Amniotic stem cell (primary cell): ENCODE results near the gene HERC4.
"Not testable (repeated sequence)": the region's sequence is repeated elsewhere in the genome, so short reads cannot be mapped to it uniquely, and the experiment has no call there.

Experiments
- DNase-seq: peaks from one replicate; lab custom pipeline; 2025; lab: John Stamatoyannopoulos, UW

Gene HERC4

GRCh38 chr10:67955614-67956013, 119.5 kb downstream of the HERC4 start:
- DNase-seq: no peak

DNA sequence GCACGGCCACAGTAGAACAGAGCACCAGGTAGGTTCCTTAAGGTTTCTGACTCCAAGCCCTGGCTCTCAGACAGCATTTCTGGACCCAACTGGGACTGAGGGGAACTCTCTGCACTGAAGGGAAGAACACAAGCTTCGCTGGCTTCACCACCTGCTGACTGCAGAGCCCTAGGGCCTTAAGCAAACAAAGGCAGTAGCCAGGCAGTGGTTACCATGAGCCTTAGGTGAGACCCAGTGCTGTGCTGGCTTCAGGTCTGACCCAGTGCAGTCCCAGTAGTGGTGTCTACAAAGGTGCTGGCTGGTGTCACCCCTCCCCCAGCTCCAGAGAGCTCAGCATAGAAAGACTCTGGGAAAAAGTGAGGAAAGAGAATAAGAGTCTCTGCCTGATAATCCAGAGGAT, 131.2 kb downstream of the HERC4 start:
- no peak for DNase-seq

DNA sequence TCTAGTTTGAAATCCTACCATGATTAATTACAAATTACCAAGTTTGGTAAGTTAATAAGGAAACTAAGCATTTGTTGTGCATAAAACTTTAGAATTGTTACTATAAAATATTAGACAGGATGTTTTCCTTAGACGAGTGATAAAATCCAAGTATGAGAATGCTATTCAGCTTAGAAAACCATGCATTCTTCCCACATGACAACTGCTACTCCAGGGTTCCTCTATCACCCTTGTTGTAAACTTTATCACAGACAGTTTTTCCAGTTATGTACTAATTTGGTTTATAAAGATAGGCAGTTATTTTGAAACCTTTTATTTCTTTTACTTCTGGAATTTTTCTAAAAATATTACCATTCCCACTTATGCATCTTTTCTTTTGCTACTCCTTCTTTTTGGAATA, 138.7 kb downstream of the HERC4 start:
- no peak for DNase-seq

DNA sequence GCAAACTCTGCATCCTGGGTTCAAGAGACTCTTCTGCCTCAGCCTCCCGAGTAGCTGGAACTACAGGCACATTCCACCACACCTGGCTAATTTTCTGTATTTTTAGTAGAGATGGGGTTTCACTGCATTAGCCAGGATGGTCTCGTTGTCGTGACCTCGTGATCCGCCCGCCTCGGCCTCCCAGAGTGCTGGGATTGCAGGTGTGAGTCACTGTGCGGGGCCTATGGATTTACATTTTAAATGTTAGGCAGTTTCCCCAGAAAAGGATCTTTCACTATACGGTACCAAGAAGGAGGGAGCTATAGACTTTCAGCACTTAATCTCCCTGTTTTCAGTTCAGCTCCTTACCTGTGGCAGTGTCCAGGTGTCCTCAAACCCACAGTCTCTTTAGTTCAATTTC, 139.9 kb downstream of the HERC4 start:
- DNase-seq: no peak

DNA sequence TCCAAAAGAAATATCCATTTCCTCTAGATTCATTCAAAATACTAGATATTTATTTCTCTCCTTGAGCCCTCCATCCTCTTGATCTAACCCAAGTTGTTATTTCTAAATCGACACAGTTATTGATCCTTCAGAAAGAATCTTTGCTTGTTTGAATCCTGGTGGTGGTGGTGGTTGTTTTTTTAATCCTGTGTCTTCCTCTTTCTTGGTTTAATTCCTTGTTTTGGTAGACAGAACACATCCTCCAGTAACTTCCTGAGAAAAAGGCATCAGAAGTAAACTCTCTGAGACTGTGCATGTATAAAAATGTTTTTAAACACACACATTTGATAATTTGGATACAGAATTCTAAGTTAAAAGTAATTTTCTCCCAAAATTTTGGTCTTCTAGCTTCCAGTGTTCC, 140.7 kb downstream of the HERC4 start:
- DNase-seq: no peak

GRCh38 chr10:67933199-67933598, 141.9 kb downstream of the HERC4 start:
- DNase-seq: no peak

DNA sequence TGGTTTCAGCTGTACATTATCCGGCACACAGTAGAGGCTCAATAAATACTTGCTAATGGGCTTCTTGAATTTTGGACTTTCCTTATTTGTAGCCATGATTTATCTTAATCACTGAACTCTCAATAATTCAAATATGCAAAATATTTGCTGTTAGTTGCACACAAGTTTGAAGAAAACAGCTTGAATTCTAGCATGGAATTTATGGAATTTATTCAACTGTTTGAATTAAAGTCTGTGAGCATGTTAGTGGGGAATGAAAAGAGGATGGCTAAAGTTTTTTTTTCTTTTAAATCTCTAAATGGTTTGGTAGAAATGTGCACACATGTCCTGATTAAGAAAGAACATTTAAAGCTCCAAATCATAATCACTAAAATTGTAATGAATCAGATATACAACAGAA, 148.1 kb downstream of the HERC4 start:
- no peak for DNase-seq

- DNase-seq: no peak
Observed at GRCh38 chr10:67925449-67926005, 149.6 kb downstream of the HERC4 start.

- no peak for DNase-seq
Observed at GRCh38 chr10:67924136-67924535, 150.9 kb downstream of the HERC4 start.

- DNase-seq: no peak
Observed at GRCh38 chr10:67923551-67923950, 151.5 kb downstream of the HERC4 start.

DNA sequence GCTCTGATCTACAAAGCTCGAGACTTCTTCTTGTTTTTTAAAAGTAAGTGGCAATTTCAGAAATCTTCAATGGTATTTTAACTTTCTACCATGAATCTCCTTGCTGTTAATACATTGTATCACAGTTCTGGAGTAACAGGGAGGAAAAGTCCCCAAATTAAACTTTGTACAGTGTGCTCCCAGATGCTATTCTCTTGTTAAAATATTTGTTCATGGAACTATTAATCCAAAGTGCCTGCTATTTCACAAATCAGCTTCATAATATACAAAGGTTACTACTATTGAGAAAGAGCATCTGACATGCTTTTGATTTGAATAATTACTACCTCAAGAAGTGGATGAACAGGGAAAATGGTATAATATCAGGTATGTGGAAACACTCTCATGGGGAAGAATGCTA, 154.0 kb downstream of the HERC4 start:
- no peak for DNase-seq

DNA sequence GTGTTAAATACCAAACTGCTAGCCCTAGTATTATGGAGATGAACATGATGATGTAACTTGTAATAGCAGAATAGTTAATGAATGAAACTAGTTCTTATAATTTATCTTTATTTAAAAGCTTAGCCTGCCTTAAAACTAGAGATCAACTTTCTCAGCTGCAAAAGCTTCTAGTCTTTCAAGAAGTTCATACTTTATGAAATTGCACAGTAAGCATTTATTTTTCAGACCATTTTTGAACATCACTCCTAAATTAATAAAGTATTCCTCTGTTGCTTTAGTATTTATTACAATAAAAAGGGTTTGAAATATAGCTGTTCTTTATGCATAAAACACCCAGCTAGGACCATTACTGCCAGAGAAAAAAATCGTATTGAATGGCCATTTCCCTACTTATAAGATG, 157.4 kb downstream of the HERC4 start:
- DNase-seq: no peak

DNA sequence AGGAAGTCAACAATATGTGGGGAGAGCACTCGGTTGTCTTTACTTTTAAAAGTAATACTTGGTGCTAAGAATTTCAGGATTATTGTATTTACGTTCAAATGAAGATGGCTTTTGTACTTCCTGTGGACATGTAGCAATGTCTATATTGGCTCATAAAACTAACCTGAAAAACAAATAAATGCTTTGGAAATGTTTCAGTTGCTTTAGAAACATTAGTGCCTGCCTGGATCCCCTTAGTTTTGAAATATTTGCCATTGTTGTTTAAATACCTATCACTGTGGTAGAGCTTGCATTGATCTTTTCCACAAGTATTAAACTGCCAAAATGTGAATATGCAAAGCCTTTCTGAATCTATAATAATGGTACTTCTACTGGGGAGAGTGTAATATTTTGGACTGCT, 157.9 kb downstream of the HERC4 start:
- no peak for DNase-seq

GRCh38 chr10:67914777-67915340, 160.2 kb downstream of the HERC4 start:
- DNase-seq: no peak

DNA sequence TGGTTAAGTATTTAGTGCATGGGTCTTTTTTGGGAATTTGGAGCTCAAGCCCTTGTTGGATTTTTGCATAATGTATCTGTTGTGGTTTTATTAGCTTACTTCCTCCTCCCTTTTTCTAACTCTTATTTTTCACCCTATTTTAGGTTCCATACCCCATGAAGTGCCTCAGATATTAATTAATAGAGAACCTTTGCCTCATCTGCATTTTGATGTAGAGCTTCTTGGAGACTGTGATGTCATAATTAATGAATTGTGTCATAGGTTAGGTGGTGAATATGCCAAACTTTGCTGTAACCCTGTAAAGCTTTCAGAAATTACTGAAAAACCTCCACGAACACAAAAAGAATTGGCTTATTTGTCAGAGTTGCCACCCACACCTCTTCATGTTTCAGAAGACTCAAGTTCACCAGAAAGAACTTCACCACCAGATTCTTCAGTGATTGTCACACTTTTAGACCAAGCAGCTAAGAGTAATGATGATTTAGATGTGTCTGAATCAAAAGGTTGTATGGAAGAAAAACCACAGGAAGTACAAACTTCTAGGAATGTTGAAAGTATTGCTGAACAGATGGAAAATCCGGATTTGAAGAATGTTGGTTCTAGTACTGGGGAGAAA, 162.6 kb downstream of the HERC4 start:
- no peak for DNase-seq

- no peak for DNase-seq
Observed at GRCh38 chr10:67903581-67903980, 171.5 kb downstream of the HERC4 start.

DNA sequence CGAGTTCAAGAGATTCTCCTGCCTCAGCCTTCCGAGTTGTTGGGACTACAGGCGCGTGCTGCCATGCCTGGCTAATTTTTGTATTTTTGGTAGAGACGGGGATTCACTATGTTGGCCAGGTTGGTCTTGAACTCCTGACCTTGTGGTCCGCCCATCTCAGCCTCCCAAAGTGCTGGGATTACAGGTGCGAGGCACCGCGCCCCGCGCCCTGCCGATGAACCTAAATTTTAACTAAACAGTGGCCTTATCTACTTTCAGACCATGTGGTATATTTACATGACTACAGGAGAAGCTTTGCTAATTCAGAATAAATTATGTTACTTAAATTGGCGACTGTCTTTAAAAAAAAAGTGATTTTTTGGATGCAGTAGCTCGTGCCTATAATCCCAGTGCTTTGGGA, 181.4 kb downstream of the HERC4 start:
- no peak for DNase-seq

DNA sequence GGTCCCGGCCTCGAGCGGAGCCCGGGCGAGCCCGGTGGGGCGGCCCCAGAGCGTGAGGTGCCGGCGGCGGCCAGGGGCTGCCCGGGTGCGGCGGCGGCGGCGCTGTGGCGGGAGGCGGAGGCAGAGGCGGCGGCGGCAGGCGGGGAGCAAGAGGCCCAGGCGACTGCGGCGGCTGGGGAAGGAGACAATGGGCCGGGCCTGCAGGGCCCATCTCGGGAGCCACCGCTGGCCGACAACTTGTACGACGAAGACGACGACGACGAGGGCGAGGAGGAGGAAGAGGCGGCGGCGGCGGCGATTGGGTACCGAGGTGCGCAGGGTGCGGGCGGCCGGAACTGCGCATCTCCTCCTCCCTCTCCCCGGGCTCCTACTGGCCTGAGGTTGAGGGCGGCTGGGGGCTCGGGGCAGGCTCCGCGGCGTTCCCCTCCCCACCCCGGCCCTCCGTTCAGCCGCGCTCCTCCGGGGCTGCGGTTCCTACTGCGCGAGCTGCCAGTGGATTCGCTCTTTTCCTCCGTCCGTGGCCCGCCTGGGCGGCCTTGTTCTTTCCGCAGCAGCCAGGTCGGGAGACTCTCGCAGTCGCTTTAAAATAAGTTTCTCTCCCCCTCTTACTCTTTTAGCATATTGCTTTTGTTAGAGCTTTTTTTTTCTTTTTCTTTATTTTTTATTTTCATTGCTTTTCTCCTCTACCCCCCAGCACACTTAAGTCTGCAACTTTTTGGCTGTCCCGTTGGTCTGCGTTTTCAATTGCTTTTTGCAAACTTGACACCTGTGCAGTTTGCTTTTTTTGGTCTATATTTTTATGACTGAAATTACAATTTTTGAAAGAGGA, 190.0 kb downstream of the HERC4 start:
- peak; percentile 27 for DNase-seq

GRCh38 chr10:67884313-67884841, 190.7 kb downstream of the HERC4 start, which contains the start of gene SIRT1:
TSS of gene SIRT1 (plus strand) at chr10:67884656. CDS start at chr10:67884722, 66 bp downstream.
- peak; percentile 93 for DNase-seq

DNA sequence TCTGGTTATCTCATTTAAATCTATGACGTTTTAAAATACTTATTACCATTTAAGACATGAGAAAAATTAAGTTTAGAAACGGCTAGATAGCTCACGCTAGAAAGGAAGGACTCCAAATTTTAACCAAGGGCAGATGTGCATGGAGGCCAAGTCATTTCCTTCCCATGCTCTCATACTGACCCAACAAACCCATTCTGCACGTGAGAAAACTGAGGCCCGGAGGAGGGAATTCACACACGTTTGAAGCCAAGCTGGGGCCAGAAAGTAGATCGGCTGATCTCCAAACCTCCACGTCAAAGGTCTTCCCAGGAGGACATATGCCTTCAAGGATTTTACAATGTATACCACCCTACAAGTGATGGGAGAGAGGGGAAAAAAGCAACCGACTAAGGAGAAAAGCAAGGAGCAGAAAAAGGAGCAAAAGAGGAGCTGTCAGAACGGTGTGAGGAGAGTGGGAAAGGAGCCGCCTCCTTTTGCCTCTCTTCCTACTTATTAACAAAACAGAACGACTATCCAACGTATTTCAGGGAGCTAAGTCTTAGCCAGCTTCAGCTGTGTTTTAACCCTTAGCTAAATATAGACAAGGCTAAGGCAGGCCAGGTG, 191.3 kb downstream of the HERC4 start:
- DNase-seq: no peak

- no peak for DNase-seq
Observed at GRCh38 chr10:67878133-67878532, 196.9 kb downstream of the HERC4 start.

DNA sequence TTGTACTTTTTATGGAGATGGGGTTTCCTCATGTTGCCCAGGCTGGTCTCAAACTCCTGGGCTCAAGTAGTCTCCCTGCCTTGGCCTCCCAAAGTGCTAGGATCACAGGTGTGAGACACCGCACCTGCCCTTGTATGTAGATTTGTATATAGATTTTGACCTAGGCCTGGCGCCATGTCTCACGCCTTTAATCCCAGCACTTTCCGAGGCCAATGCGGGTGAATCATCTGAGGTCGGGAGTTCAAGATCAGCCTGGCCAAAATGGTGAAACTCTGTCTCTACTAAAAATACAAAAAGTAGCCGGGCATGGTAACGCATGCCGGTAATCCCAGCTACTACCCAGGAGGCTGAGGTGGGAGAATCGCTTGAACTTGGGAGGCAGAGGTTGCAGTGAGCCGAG, 197.7 kb downstream of the HERC4 start:
- not testable (repeated sequence) for DNase-seq
